Stimulated activated CD4-positive, alpha-beta T cell treated with anti-CD3 and anti-CD28 coated beads, TNF-alpha, amount 100 ng/mL, for 24 hours (primary cell): Measurements from ENCODE around the gene HMGCS1.
"Not testable (repeated sequence)": the region's sequence is repeated elsewhere in the genome, so short reads cannot be mapped to it uniquely, and the experiment has no call there.

Experiments used
- DNase-seq, 3 experiments: peaks; one replicate each; pipeline ENCODE4 v3.0.0-alpha.2; 2020; ENCODE audit warnings: low read depth in 3 of 3

HMGCS1 gene

GRCh38 chr5:43313035-43313853 is at the start of gene HMGCS1:
HMGCS1 (minus strand) TSS chr5:43313412; CDS start chr5:43298965, 14,447 bp downstream.
- DNase-seq: peak; percentile 96 to 98 (median 97)

GRCh38 chr5:43358726-43359125 is 45.5 kb upstream of the HMGCS1 start:
- no peak for DNase-seq

- DNase-seq: no peak
Measured at GRCh38 chr5:43358301-43358700, 45.1 kb upstream of the HMGCS1 start.

- DNase-seq: no peak
Measured at GRCh38 chr5:43357878-43358281, 44.7 kb upstream of the HMGCS1 start.

- DNase-seq: no peak
Measured at GRCh38 chr5:43357067-43357466, 43.9 kb upstream of the HMGCS1 start.

GRCh38 chr5:43354774-43355173 is 41.6 kb upstream of the HMGCS1 start:
- no peak for DNase-seq

GRCh38 chr5:43353668-43354067 is 40.5 kb upstream of the HMGCS1 start:
- DNase-seq: no peak

GRCh38 chr5:43352915-43353314 is 39.7 kb upstream of the HMGCS1 start:
- DNase-seq: no peak

GRCh38 chr5:43352131-43352530 is 38.9 kb upstream of the HMGCS1 start:
- DNase-seq: no peak

GRCh38 chr5:43348861-43349363 is 35.7 kb upstream of the HMGCS1 start:
- no peak for DNase-seq

- no peak for DNase-seq
Measured at GRCh38 chr5:43348207-43348606, 35.0 kb upstream of the HMGCS1 start.

- DNase-seq: no peak
Measured at GRCh38 chr5:43338862-43339261, 25.6 kb upstream of the HMGCS1 start.

GRCh38 chr5:43336159-43336558 is 22.9 kb upstream of the HMGCS1 start:
- no peak for DNase-seq

GRCh38 chr5:43335681-43336080 is 22.5 kb upstream of the HMGCS1 start:
- DNase-seq: no peak

- DNase-seq: no peak
Measured at GRCh38 chr5:43332401-43332800, 19.2 kb upstream of the HMGCS1 start.

- not testable (repeated sequence) for DNase-seq
Measured at GRCh38 chr5:43325624-43326023, 12.4 kb upstream of the HMGCS1 start.

- not testable (repeated sequence) for DNase-seq
Measured at GRCh38 chr5:43323488-43323887, 10.3 kb upstream of the HMGCS1 start.

GRCh38 chr5:43320846-43321245 is 7.6 kb upstream of the HMGCS1 start:
- DNase-seq: no peak

GRCh38 chr5:43316421-43316820 is 3.2 kb upstream of the HMGCS1 start:
- no peak for DNase-seq

GRCh38 chr5:43315682-43316081 is 2.5 kb upstream of the HMGCS1 start:
- peak in 1 of 3 experiments; percentile 25 for DNase-seq

GRCh38 chr5:43315263-43315662 is 2.1 kb upstream of the HMGCS1 start:
- peak in 1 of 3 experiments; percentile 32 for DNase-seq

- no peak for DNase-seq
Measured at GRCh38 chr5:43314724-43315123, 1.5 kb upstream of the HMGCS1 start.

GRCh38 chr5:43313854-43314457 is 744 bp upstream of the HMGCS1 start:
- no peak for DNase-seq
